GM19397 (cell line): Measurements from ENCODE around the gene IGSF9B.
A peak's percentile ranks its signal among the peaks of the same experiment; 100 is the strongest.

Source experiments
- ATAC-seq: cut with Tn5 transposase; IDR thresholded peaks from one replicate; pipeline ENCODE4 v1.9.1; 2021; ENCODE audit warnings: mild to moderate bottlenecking, moderate library complexity; ENCODE audit not compliant: unreplicated experiment

Gene IGSF9B

DNA sequence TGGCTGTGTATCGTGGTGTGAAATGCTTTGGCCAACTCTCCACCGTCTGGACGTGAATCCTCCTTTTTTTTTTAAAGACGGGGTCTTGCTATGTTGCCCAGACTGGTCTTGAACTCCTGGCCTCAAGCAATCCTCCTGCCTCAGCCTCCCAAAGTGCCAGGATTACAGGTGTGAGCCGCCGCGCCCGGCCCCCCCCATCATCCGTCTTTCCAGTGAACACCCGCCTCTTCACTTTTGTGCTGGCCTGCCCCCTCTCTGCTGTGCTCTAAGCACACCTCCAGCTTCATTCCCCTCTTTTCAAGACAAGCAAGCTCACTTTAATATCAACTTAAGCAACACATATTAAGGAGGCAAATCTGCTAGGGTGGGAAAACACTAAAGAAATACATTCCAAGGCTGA lies 35.3 kb downstream of the IGSF9B start:
- no peak for ATAC-seq

DNA sequence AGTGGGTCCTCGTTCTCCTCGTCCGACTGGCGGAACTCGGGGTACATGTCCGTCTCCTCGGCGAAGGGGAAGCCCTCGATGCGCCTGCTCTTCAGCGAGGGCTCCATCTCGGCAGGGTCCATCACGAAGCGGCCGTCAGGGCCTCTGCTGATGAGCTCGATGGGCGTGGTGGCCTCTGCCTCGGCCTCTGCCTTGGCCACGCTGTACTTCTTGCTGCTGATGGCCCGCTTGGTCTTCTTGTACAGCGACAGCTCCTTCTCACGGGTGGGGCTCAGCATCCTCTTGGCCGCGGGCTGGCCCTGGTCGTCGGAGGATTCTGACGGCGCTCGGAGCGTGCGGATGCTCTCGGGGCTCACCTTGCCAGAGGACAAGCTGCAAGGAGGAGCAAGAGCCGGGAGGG lies 35.7 kb downstream of the IGSF9B start:
- ATAC-seq: no peak

GRCh38 chr11:133920109-133920990 lies 36.4 kb downstream of the IGSF9B start:
- ATAC-seq: no peak

- no peak for ATAC-seq
Observed at GRCh38 chr11:133919330-133920108, 37.2 kb downstream of the IGSF9B start.

DNA sequence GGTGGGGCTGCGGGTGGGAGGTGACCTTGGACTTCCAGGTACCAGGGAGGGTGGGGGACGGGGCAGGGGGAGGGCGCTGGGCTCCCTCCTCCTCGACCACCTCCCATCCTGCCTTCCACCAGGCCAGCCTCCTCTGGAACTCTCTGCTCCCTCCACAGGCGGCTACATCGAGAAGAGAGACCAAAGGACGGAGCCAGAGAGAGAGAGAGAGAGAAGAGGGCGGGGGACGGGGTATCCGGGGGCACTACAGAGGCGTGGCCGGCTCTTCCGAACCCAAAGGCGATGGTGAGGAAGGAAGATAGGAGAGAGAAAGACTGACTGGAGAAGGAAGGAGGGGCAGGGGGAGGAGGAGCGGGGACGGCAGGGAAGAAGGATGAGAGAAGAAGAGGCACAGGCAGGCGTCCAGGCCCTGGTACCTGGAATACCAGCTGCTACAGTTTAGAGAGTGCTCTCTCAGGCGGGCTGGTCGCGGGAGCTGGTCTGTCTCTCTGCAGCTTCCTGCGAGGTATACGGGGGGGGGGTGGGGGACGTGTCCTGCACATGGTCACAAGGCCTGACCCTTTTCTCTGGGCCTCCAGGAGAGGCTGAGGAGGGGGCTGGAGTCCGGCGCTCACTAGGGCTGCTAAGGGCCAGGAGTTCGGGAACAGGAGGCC lies 38.0 kb downstream of the IGSF9B start:
- no peak for ATAC-seq

DNA sequence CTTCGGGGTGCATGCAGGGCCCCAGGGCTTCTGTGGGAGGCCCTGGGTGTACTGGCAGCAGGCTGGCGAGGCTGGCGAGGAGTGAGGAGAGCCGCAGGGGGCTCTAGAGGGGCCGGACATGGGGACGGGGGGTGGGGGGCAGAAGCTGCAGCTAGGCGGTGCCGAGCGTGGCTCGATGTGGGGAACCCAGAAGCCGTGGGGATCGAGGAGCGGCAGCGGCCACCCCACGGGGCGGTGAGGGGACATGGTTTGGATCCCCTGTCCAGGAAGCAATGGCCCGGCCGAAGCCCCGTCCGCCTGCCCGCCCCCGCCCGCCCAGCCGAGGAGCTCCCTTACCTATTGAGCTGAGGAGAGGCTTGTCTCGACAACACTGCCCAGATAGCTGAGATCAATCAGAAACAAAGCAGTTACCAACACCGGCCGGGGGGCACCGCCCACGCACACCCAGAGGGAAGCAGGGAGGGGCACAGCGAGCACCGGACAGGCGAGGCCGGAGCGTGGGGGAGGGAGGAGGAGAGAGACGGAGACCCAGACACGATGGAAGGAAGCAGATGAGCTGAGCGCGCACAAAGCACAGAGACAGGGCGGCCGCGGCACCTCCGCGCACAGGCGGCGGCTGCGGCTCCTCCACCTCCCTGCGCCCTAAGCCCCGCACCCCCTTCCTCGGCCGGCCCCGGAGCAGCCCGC lies 38.7 kb downstream of the IGSF9B start:
- no peak for ATAC-seq

GRCh38 chr11:133916784-133917440 lies 39.9 kb downstream of the IGSF9B start:
- no peak for ATAC-seq

- ATAC-seq: no peak
Observed at GRCh38 chr11:133913761-133914160, 43.0 kb downstream of the IGSF9B start.

- ATAC-seq: peak; percentile 58
Observed at GRCh38 chr11:133911171-133911570, 45.6 kb downstream of the IGSF9B start.

DNA sequence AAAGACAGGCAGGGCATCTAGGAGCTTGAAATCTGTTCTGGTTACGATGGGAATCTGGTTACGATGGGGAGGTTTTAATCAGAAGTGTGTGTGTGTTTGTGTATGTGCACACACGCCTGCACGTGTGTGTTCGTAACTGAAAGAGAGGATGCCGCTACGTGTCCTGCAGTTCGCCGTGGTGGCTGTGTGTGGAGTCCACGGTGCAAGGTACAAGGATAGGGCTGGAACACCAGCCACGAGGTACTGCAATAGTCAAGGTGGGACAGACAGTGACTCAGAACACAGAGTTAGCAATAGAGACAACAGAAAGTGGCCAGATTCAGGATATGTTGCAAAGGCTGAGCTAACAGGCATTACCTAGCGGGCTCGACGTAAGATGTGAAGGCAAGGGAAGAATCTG lies 46.7 kb downstream of the IGSF9B start:
- no peak for ATAC-seq

GRCh38 chr11:133908827-133909226 lies 47.9 kb downstream of the IGSF9B start:
- ATAC-seq: no peak

DNA sequence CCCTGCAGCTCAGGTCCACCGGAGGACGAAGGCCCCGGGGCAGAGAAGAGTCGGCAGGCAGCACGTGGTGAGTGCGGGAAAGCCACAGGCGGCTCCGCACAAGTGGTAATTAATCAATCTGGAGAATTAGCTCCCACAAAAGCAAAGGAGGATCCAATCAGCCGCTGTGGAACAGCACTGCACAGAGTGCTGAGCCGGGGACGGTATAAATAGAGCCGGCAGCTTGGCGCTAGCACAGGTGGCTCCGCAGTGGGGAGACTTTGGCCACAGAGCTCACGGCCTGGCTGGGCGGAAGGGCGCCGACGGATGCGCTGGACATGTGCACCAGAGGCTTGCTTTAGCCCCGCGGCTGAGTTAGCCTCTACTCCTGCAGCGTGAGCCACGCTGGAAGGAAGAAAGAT lies 48.9 kb downstream of the IGSF9B start:
- no peak for ATAC-seq

- ATAC-seq: no peak
Observed at GRCh38 chr11:133907216-133907615, 49.6 kb downstream of the IGSF9B start.

GRCh38 chr11:133906746-133907145 lies 50.0 kb downstream of the IGSF9B start:
- no peak for ATAC-seq

GRCh38 chr11:133906241-133906640 lies 50.5 kb downstream of the IGSF9B start:
- no peak for ATAC-seq

- no peak for ATAC-seq
Observed at GRCh38 chr11:133905677-133906156, 51.1 kb downstream of the IGSF9B start.

DNA sequence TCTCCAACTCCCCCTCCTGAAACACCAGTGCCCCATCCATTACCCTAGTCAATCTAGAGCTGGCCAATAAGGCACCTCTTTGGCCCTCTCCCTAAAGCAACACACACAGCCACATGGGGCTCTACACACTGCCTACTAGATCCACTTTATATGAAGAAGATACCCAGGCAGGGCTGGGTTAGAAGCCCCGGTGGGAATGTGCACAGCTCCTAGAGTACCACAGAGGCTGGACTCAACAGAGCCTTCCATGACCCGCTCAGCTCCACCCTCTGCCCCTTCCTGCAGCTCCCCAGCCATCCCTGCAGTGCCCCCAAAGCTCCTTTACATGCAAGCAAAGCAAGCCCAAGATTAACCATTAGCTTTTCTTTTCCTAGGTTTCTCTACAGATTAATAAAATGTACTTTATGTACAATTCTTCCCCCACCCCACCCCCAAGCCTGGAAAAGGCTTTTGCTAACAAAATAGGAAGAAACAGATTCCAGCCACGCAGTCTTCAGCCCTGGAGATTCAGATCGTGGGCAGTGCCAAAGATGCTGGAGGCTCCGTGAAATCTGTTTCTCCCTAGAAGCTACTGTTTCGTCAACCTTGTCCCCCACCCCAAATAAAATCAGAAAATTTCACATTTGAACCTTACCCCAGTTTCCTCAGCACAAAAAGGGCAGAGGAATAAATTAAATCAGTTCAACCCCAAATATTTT lies 51.8 kb downstream of the IGSF9B start:
- no peak for ATAC-seq

DNA sequence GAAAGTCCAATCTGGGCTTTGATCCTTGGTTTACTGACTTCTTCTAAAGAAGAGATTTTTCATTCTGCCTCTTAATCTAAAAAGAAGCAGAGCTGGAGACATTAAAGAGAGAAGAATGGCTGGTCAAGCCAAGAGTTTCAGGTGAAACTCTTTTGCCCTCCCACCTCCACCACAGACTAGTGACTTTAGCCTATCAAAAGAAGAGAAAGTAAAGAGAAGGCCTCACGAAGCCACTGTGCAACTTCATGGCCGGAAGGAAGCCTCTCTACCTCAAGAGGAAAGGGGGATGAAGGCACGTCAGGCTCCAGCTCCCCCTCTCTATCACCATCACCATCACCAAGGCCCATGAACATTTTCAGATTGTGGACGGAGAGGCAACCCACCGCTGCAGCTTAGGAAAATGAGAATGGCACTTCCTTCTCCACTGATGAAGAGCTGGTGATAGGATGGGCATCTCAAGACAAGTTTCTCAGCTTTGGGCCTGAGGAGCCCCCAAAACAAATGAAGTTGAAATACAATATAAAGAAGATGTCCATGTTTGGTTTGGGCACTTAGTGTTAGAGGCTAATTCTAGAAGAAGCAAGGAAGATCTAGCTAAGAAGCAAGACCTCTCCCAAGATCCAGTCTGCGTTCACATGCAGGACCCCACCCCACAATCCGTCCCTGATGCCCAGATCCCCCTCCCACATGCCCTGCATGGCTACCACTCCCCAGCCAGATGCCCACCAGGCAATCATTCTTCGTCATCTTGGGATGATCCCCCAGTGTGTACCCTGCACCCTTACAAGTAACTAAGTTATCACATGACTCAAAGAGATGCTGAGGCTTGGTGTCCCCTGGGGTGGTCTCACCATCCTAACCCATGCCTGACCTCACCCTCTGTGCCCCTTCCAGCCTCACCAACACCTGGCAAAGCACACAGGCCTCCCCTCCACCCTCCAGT lies 52.6 kb downstream of the IGSF9B start:
- ATAC-seq: no peak

- no peak for ATAC-seq
Observed at GRCh38 chr11:133903056-133903455, 53.7 kb downstream of the IGSF9B start.
